HT1080 (cell line): ENCODE results near the gene CHRM2. TPM values are rescaled to one million over a fixed set of nuclear protein-coding genes. Genes with fewer than 3 reads are reported as not detected.

ENCODE experiments used
- DNase-seq: peaks from one replicate; pipeline ENCODE4 v3.0.0-alpha.2; 2015; ENCODE audit warnings: low read depth
- total RNA-seq: library from RNA; depleted of rRNA; stranded (reverse); fragments of >200 nt; shearing (Covaris generic); gene quantifications from 2 replicates; pipeline ENCODE4 v1.2.3, GENCODE V29; 2014

The CHRM2 gene
- total RNA-seq, 1 experiment from 2014 or later, result not detected

- peak; percentile 60 for DNase-seq
These were observed 87.8 kb downstream of the CHRM2 start for GRCh38 chr7:136956232-136956631.

DNA sequence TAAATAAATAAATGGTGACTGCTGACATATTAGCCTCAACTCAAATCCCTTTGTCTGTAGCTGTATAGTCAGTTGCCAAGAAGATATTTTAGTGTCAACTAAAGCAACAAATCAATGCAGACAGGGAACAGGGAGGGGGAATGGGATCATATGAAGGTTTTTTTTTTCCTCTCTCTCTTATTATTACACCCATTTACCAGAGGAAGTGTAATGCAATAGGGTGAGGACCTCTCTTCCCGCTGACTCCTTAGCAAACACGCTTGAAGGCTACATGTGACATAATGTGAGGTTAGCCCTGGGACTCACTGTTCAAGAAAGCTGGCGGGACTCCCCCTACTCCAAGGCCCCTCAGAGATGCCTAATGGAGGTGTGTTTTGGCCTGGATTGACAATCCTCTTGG, 88.2 kb downstream of the CHRM2 start:
- DNase-seq, result no peak

GRCh38 chr7:136957391-136957790, 88.9 kb downstream of the CHRM2 start:
- no peak for DNase-seq

- no peak for DNase-seq
These were observed 89.6 kb downstream of the CHRM2 start for GRCh38 chr7:136958016-136958415.

DNA sequence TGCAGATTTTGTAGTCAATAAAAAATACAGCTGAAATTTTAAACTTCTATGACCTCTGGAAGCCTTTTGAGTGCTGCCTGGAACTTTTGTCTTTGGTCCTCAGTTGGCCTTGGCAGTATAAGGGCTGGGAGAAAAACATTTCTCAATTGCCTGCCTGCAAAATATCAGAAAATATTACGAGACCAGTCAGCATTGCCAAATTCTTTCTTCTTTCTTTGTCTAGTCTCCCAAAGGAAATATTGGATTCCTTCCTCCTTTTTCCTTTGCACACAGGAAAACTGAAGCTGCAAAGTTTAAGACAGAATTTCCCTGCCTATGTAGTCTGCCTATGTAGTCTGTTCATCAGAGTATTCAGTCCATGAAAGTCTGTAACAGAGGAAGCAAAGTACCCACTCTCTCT, 95.9 kb downstream of the CHRM2 start:
- no peak for DNase-seq

GRCh38 chr7:136966825-136967224, 98.4 kb downstream of the CHRM2 start:
- DNase-seq, result no peak

DNA sequence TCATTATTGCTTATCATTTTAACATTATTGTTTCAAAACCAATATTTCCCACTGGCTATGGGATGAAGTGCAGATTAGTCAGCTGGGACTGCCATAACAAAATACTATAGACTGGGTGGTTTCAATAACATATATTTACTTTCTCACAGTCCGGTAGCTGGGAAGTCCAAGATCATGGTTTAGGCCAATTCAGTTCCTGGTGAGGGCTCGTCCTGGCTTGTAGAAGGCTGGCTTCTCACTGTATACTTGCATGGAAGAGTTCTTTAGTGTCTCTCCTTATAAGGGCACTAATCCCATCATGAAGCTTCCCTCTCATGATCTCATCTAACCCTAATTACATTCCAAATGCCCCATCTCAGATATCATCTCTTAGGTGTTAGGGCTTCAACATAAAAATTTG, 101.3 kb downstream of the CHRM2 start:
- DNase-seq, result no peak

- no peak for DNase-seq
These were observed 103.3 kb downstream of the CHRM2 start for GRCh38 chr7:136971776-136972175.

GRCh38 chr7:136976504-136977251, 108.2 kb downstream of the CHRM2 start:
- DNase-seq, result no peak

DNA sequence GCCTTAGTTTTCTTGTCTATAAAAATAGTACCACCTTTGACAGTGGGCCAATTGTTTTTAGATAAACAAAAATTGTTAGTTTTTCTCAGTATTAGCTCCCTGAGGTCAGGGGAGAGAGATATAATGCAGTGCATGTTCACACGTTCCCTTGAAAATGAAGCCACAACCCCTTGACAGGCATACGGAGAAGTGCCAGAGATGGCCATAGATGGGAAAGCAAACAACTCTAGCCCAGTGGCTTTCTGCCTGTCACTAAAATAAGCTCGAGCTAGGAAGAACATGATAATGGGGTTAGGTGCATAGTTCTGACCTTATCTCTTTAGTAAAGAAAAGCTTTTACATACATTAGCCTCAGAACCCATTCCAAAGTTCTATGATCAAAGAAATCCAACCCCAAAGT, 124.9 kb downstream of the CHRM2 start:
- DNase-seq, result no peak

GRCh38 chr7:136997735-136998134, 129.3 kb downstream of the CHRM2 start:
- DNase-seq, result no peak

DNA sequence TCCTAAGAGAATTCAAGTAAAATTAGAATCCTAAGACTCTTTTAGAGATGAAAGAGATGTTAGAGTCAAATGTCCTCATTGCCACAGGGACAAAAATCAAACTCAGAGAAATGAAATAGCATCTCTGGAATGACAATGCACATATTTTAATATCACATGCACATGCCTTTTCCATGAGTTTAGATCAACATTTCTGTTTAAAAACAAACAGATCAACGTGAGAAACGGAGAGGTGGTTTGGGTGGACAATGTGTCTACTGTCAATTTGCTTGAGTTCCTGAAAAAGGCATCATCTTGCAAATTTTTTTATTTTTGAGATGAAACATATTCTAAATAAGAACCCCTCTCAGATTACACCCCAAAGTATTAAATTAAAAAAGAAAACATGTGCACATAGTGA, 130.0 kb downstream of the CHRM2 start:
- no peak for DNase-seq

- DNase-seq, result no peak
These were observed 132.2 kb downstream of the CHRM2 start for GRCh38 chr7:137000621-137001020.

DNA sequence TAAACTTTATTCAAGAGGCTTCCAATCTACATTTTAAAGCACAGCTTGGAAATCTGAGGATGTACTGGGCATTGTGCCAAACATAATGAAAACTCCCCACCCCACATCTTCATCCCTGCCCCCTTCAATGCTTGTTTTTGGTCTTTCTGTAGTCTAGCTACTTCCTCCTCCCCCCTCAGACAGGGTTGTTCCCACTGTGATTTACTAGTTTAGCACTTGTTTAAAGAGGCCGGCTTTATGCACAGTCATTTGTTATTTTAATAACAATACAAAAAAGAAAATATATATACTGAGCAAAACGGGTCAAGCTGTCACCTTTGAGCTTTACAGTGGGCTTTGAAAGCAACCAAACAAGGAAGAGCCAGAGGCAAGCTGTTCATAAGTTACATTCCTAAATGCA, 132.6 kb downstream of the CHRM2 start:
- DNase-seq, result no peak

- no peak for DNase-seq
These were observed 133.0 kb downstream of the CHRM2 start for GRCh38 chr7:137001478-137001877.

DNA sequence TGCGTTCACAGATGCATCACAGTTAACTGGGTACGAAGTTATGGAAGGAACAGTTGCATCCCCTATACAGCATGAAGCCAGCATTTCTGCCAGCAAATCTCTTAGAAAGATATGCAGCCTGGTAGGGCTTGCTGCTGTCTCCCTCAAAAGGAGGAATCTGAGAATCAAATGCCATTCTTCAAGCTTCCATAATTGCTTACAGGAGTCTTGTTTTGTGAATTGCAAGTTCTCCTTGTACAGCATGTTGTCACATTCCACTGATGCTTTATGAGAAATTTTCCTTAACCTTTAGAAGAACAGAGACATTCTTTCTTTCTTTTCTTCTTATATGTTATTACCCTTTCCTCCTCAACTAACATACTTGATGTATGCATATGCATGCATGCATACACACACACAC, 134.6 kb downstream of the CHRM2 start:
- DNase-seq, result no peak

DNA sequence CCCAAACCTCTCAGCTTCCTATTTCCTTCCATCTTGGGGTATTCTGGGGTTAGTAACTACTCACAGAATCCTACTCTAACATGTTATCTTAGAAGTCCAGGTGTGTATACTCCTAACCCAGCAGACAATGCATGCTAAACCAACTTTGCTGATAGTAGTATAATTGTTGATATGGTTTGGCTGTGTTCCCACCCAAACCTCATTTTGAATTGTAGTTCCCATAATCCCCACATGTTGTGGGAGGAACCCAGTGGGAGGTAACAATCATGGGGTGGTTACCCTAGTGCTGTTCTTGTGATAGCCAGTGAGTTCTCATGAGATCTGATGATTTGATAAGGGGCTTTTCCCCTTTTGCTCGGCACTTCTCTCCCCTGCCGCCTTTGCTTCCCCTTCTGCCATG, 135.1 kb downstream of the CHRM2 start:
- DNase-seq, result no peak

- no peak for DNase-seq
These were observed 137.4 kb downstream of the CHRM2 start for GRCh38 chr7:137005873-137006272.

DNA sequence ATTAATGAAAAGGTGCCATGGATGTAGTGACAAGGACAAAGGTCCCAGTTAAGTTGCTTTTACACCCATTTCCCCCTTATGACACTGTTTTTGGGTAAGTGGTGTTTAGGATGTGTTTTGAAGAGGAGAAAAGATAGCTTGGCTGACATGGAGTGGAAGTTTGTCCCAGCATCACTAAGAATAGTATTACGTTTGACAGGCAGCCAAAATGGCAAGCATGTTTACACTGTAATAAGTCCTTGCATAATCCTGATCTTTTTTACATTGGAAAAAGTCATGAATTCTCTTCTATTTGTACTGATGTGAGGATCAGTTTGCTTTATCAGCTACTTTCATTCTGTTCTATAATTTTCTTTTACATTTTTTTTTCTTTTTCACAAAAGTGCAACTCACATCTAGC, 137.8 kb downstream of the CHRM2 start:
- DNase-seq, result no peak

DNA sequence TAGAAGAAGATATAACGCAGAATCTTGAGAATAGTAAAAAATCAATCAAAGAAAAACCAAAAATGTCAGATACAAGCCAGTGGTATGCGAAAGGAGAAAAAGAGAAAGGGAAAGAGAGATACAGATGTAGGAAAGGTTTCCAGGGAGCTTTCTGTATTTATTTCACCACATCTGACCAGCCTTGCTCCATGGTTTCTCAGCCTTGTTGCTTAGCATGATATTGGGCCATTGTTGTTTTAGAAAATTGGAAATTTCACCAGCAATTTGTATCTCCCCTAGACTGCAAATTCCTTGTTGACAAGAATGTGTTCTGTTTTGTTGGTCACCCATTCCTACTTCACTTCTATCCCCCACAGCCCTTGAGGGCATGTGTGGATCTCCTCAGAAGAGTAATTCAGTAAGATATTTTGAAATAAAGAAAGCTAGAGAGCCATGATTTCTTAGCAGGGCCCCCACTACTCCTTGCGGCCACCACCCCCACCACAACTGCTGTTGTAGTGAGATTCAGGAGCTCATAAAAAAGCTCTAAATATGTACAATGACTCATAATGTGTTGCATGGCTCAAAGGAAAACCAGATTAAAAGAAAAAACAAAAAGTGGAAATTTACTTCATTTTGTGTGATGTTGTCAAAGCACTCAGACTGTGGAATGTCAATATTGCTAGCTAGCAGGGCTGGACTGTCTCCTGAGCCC, 138.7 kb downstream of the CHRM2 start:
- no peak for DNase-seq

- DNase-seq, result no peak
These were observed 141.0 kb downstream of the CHRM2 start for GRCh38 chr7:137009404-137009803.

GRCh38 chr7:137015015-137015414, 146.6 kb downstream of the CHRM2 start:
- no peak for DNase-seq

- no peak for DNase-seq
These were observed 148.8 kb downstream of the CHRM2 start for GRCh38 chr7:137017221-137017620.
